ENCODE data around the gene ZNF784.
A peak's percentile ranks its signal among the peaks of the same experiment; 100 is the strongest.
"Not testable (repeated sequence)": the region's sequence is repeated elsewhere in the genome, so short reads cannot be mapped to it uniquely, and the experiment has no call there.

The ZNF784 gene

GRCh38 chr19:55583897-55584296 lies 40.5 kb downstream of the ZNF784 start:
- not testable (repeated sequence) for DNase-seq (ENCODE audit: low read depth)

GRCh38 chr19:55582284-55582683 lies 42.1 kb downstream of the ZNF784 start:
- DNase-seq (ENCODE audit: low read depth): not testable (repeated sequence)

- DNase-seq (ENCODE audit: low read depth): no peak
Measured at GRCh38 chr19:55581823-55582223, 42.5 kb downstream of the ZNF784 start.

- DNase-seq (ENCODE audit: low read depth): no peak
Measured at GRCh38 chr19:55581145-55581822, 43.1 kb downstream of the ZNF784 start.

- peak; percentile 58 for DNase-seq (ENCODE audit: low read depth)
Measured at GRCh38 chr19:55580628-55581144, 43.7 kb downstream of the ZNF784 start, which contains the start of gene ZNF579. Gene ZNF579 (minus strand): TSS chr19:55580848. CDS start chr19:55579639, 1,209 bp downstream.

- no peak for DNase-seq (ENCODE audit: low read depth)
Measured at GRCh38 chr19:55579766-55580621, 44.4 kb downstream of the ZNF784 start.

GRCh38 chr19:55578761-55579747 lies 45.3 kb downstream of the ZNF784 start:
- no peak for DNase-seq (ENCODE audit: low read depth)

- DNase-seq (ENCODE audit: low read depth): no peak
Measured at GRCh38 chr19:55578031-55578760, 46.2 kb downstream of the ZNF784 start.

GRCh38 chr19:55576746-55577145 lies 47.6 kb downstream of the ZNF784 start:
- DNase-seq (ENCODE audit: low read depth): no peak

- not testable (repeated sequence) for DNase-seq (ENCODE audit: low read depth)
Measured at GRCh38 chr19:55573929-55574328, 50.4 kb downstream of the ZNF784 start.
